ENCODE results near the gene TMEM61. TPM values are rescaled to one million over a fixed set of nuclear protein-coding genes. Genes with fewer than 3 reads are reported as not detected.

TMEM61 gene
- total RNA-seq, 1 experiment from 2014 or later: 0.95 TPM

GRCh38 chr1:55041613-55042012 lies 61.2 kb downstream of the TMEM61 start:
- peaks cover 8% of the 10 kb centered on the region for H3K27me3 ChIP-seq (ENCODE audit: low read length)
- H3K4me1 ChIP-seq (ENCODE audit: insufficient read depth, low read length): peaks cover 11% of the 10 kb centered on the region; the same call in 1 of the 2 replicates
- TF ChIP-seq, protein P1, sequence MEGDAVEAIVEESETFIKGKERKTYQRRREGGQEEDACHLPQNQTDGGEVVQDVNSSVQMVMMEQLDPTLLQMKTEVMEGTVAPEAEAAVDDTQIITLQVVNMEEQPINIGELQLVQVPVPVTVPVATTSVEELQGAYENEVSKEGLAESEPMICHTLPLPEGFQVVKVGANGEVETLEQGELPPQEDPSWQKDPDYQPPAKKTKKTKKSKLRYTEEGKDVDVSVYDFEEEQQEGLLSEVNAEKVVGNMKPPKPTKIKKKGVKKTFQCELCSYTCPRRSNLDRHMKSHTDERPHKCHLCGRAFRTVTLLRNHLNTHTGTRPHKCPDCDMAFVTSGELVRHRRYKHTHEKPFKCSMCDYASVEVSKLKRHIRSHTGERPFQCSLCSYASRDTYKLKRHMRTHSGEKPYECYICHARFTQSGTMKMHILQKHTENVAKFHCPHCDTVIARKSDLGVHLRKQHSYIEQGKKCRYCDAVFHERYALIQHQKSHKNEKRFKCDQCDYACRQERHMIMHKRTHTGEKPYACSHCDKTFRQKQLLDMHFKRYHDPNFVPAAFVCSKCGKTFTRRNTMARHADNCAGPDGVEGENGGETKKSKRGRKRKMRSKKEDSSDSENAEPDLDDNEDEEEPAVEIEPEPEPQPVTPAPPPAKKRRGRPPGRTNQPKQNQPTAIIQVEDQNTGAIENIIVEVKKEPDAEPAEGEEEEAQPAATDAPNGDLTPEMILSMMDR (conservative IDR thresholded peaks at IDR 0.05; ENCODE audit: low read depth, low read length): no peak
- TF ChIP-seq EZH2phosphoT487 (IDR thresholded peaks at IDR 0.05; ENCODE audit: borderline replicate concordance, low read length): no peak
- TF ChIP-seq EZH2 (IDR thresholded peaks at IDR 0.05; ENCODE audit: low read length, unreplicated experiment): no peak
- no TSS peak for BruUV-seq (replicated peaks)
- DNase-seq (no peak), ATAC-seq (no peak)
- ChIA-PET CTCF (no interaction called here), POLR2A (ENCODE audit: unreplicated experiment) (no interaction called here)
- intact Hi-C loops (cut with micrococcal nuclease): no loop called here
- H3K27ac ChIP-seq (ENCODE audit: low read length): no peak overlapping the region
- H3F3A ChIP-seq (ENCODE audit: low read length, unreplicated experiment): no peaks in the 10 kb centered on the region
- no peaks in the 10 kb centered on the region for H3K9me3 ChIP-seq (ENCODE audit: low read length)
- H3K4me3 ChIP-seq (ENCODE audit: low read length): no peak overlapping the region
- no peak overlapping the region for H3K4me2 ChIP-seq (ENCODE audit: low read length)
- H3K79me2 ChIP-seq (ENCODE audit: low read length): no peaks in the 10 kb centered on the region
- no peaks in the 10 kb centered on the region for H3K9me2 ChIP-seq (replicated peaks; ENCODE audit: low read length)
- H4K20me1 ChIP-seq (ENCODE audit: low read length): no peaks in the 10 kb centered on the region
- H3K9ac ChIP-seq (ENCODE audit: low read length): no peak overlapping the region
- no peak overlapping the region for H2AFZ ChIP-seq (ENCODE audit: low read length)
- no peaks in the 10 kb centered on the region for H3K36me3 ChIP-seq (ENCODE audit: low read depth, low read length)

Other genes starting within 250 kb of the TMEM61 start
- gene PARS2, start 216.1 kb upstream of the TMEM61 start, total RNA-seq (2014; rRNA removed): 3.5 and 5.0 TPM in 2 replicates
- 21.8 and 31.3 TPM in 2 replicates for gene TTC22, start 179.3 kb upstream of the TMEM61 start, total RNA-seq (2014; rRNA removed)
- gene DHCR24, start 93.4 kb upstream of the TMEM61 start, total RNA-seq (2014; rRNA removed): 166 TPM in 2 replicates
- not detected in 2 replicates for gene BSND, start 18.3 kb downstream of the TMEM61 start, total RNA-seq (2014; rRNA removed)
- gene PCSK9, start 58.9 kb downstream of the TMEM61 start, total RNA-seq (2014; rRNA removed): 6.0 and 6.8 TPM in 2 replicates
- 29.1 and 38.5 TPM in 2 replicates for gene USP24, start 234.7 kb downstream of the TMEM61 start, total RNA-seq (2014; rRNA removed)

Data from PC-3 (cell line).